ENCODE data around the gene DDO.
"Not testable (repeated sequence)": the region's sequence is repeated elsewhere in the genome, so short reads cannot be mapped to it uniquely, and the experiment has no call there.

Gene DDO

GRCh38 chr6:110415086-110415916 is at the start of gene DDO:
DDO (minus strand) TSS chr6:110415575; CDS start chr6:110413462, 2,113 bp downstream.
- no peak for DNase-seq (ENCODE audit: low read depth in 3 of 3, low spot score in 1 of 3)

GRCh38 chr6:110462884-110463481 is 47.6 kb upstream of the DDO start:
- DNase-seq (ENCODE audit: low read depth in 3 of 3, low spot score in 1 of 3), result no peak

GRCh38 chr6:110461376-110461775 is 46.0 kb upstream of the DDO start:
- no peak for DNase-seq (ENCODE audit: low read depth in 3 of 3, low spot score in 1 of 3)

- DNase-seq (ENCODE audit: low read depth in 3 of 3, low spot score in 1 of 3), result no peak
Measured at GRCh38 chr6:110459137-110459536, 43.8 kb upstream of the DDO start.

GRCh38 chr6:110458476-110458875 is 43.1 kb upstream of the DDO start:
- DNase-seq (ENCODE audit: low read depth in 3 of 3, low spot score in 1 of 3), result no peak

- not testable (repeated sequence) for DNase-seq (ENCODE audit: low read depth in 3 of 3, low spot score in 1 of 3)
Measured at GRCh38 chr6:110457567-110458175, 42.3 kb upstream of the DDO start.

GRCh38 chr6:110456694-110457093 is 41.3 kb upstream of the DDO start:
- no peak for DNase-seq (ENCODE audit: low read depth in 3 of 3, low spot score in 1 of 3)

- no peak for DNase-seq (ENCODE audit: low read depth in 3 of 3, low spot score in 1 of 3)
Measured at GRCh38 chr6:110449541-110449895, 34.1 kb upstream of the DDO start.

- DNase-seq (ENCODE audit: low read depth in 3 of 3, low spot score in 1 of 3), result no peak
Measured at GRCh38 chr6:110448846-110449540, 33.6 kb upstream of the DDO start.

GRCh38 chr6:110447761-110448160 is 32.4 kb upstream of the DDO start:
- DNase-seq (ENCODE audit: low read depth in 3 of 3, low spot score in 1 of 3), result no peak

- DNase-seq (ENCODE audit: low read depth in 3 of 3, low spot score in 1 of 3), result no peak
Measured at GRCh38 chr6:110446405-110446804, 31.0 kb upstream of the DDO start.

GRCh38 chr6:110440026-110440425 is 24.7 kb upstream of the DDO start:
- no peak for DNase-seq (ENCODE audit: low read depth in 3 of 3, low spot score in 1 of 3)

- DNase-seq (ENCODE audit: low read depth in 3 of 3, low spot score in 1 of 3), result no peak
Measured at GRCh38 chr6:110439356-110439755, 24.0 kb upstream of the DDO start.

- no peak for DNase-seq (ENCODE audit: low read depth in 3 of 3, low spot score in 1 of 3)
Measured at GRCh38 chr6:110434961-110435602, 19.7 kb upstream of the DDO start.

- no peak for DNase-seq (ENCODE audit: low read depth in 3 of 3, low spot score in 1 of 3)
Measured at GRCh38 chr6:110432285-110432900, 17.0 kb upstream of the DDO start.

GRCh38 chr6:110430741-110431140 is 15.4 kb upstream of the DDO start:
- no peak for DNase-seq (ENCODE audit: low read depth in 3 of 3, low spot score in 1 of 3)

GRCh38 chr6:110430236-110430635 is 14.9 kb upstream of the DDO start:
- DNase-seq (ENCODE audit: low read depth in 3 of 3, low spot score in 1 of 3), result no peak

GRCh38 chr6:110428153-110428552 is 12.8 kb upstream of the DDO start:
- DNase-seq (ENCODE audit: low read depth in 3 of 3, low spot score in 1 of 3), result no peak

GRCh38 chr6:110425816-110426215 is 10.4 kb upstream of the DDO start:
- no peak for DNase-seq (ENCODE audit: low read depth in 3 of 3, low spot score in 1 of 3)

- DNase-seq (ENCODE audit: low read depth in 3 of 3, low spot score in 1 of 3), result no peak
Measured at GRCh38 chr6:110422444-110422822, 7.1 kb upstream of the DDO start.

Measured in stimulated activated CD4-positive, alpha-beta T cell treated with anti-CD3 and anti-CD28 coated beads, TNF-alpha, amount 100 ng/mL, for 1 hour (primary cell).